Frontal cortex (tissue), 1 donor: ENCODE measurements around the gene LCAT. TPM values are rescaled to one million over a fixed set of nuclear protein-coding genes. Genes with fewer than 3 reads are reported as not detected.

Experiments used
- total RNA-seq: library from RNA; depleted of rRNA; stranded (reverse); fragments of >200 nt; gene quantifications from one replicate; pipeline ENCODE4 v1.2.3, GENCODE V29; 2014

Gene LCAT
- total RNA-seq, 1 donor from 2014 or later = 0.82 TPM

Other genes with a start within 250 kb of the LCAT start
- gene GFOD2, start 224.8 kb downstream of the LCAT start, total RNA-seq = 57.9 TPM
- gene RANBP10, start 137.6 kb downstream of the LCAT start, total RNA-seq = 3.7 TPM
- 4.5 TPM for gene TSNAXIP1, start 137.2 kb downstream of the LCAT start, total RNA-seq
- gene THAP11, start 101.8 kb downstream of the LCAT start, total RNA-seq = 26.5 TPM
- gene NUTF2, start 97.2 kb downstream of the LCAT start, total RNA-seq = 70.9 TPM
- gene CENPT, start 96.4 kb downstream of the LCAT start, total RNA-seq = 25.3 TPM
- 64.0 TPM for gene EDC4, start 71.1 kb downstream of the LCAT start, total RNA-seq
- gene NRN1L, start 59.2 kb downstream of the LCAT start, total RNA-seq = not detected
- 6.5 TPM for gene PSKH1, start 50.9 kb downstream of the LCAT start, total RNA-seq
- gene CTRL, start 12.3 kb downstream of the LCAT start, total RNA-seq = 2.0 TPM
- gene PSMB10, start 7.3 kb downstream of the LCAT start, total RNA-seq = 13.0 TPM
- gene SLC12A4, start 24.5 kb upstream of the LCAT start, total RNA-seq = 6.5 TPM
- gene DPEP3, start 36.4 kb upstream of the LCAT start, total RNA-seq = not detected
- gene DPEP2, start 55.4 kb upstream of the LCAT start, total RNA-seq = 0.82 TPM
- gene DPEP2NB, start 71.8 kb upstream of the LCAT start, total RNA-seq = not detected
- gene DDX28, start 79.1 kb upstream of the LCAT start, total RNA-seq = 13.5 TPM
- gene DUS2, start 79.2 kb upstream of the LCAT start, total RNA-seq = 11.0 TPM
- 21.6 TPM for gene NFATC3, start 141.2 kb upstream of the LCAT start, total RNA-seq